Lower leg skin (tissue), 4 donors: Measurements from ENCODE around the gene CLPTM1. TPM values are rescaled to one million over a fixed set of nuclear protein-coding genes. Genes with fewer than 3 reads are reported as not detected.

ENCODE experiments used
- DNase-seq, 2 donors: peaks; one replicate each; pipeline ENCODE4 v3.0.0-alpha.2; 2019; ENCODE audit warnings: low spot score in 2 of 2
- H3K4me3 ChIP-seq: fragments of 200-600 bp; sonication (generic); 2 replicates; pipeline ENCODE4 v1.5.1; 2017; ENCODE audit warnings: mild to moderate bottlenecking, low read depth; ENCODE audit not compliant: poor library complexity, severe bottlenecking
- POLR2A ChIP-seq, 2 donors: fragments of 450-650 bp; IDR thresholded peaks; one replicate each; pipeline ENCODE4 v1.6.1; 2016 to 2017; ENCODE audit warnings: antibody characterized with exemption in 2 of 2, mild to moderate bottlenecking in 1 of 2, moderate library complexity in 1 of 2
- WGBS, 2 donors: methylation state at CpG; one replicate each; pipeline ENCODE4 v1.1.5; 2018; 5-methylcytosine and 5-hydroxymethylcytosine counted together
- intact Hi-C: fragments of 100-400 bp; cut with DNase I; formaldehyde crosslinking; loops from one replicate; pipeline ENCODE4 v1.15.0; 2023; ENCODE audit warnings: low total_unique reads
- total RNA-seq, 4 donors: library from RNA; depleted of rRNA; stranded (reverse); fragments of >200 nt; gene quantifications; one replicate each; pipeline ENCODE4 v1.1.0, GENCODE V29; 2016
- TF ChIP-seq, protein P1 (sequence below), 3 donors: fragments of 450-650 bp; IDR thresholded peaks; one replicate each; pipeline ENCODE4 v1.5.1; 2016; ENCODE audit warnings: antibody characterized with exemption in 3 of 3, mild to moderate bottlenecking in 3 of 3, moderate library complexity in 2 of 3

CLPTM1 gene
- total RNA-seq, 4 donors from 2014 or later = 78.5 to 103 (median 94.2) TPM

DNA sequence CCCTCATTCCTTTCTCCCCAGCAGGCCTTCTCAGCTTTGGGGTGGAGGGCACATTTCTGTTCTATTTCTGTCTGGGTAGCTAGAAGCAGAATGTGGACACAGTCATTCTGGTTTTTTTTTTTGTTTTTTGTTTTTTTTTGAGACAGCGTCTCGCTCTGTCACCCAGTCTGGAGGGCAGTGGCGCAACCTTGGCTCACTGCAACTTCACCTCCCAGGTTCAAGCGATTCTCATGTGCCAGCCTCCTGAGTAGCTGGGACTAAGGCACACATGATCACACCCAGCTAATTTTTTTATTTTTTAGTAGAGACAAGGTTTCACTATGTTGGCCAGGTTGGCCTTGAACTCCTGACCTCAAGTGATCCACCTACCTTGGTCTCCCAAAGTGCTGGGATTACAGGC lies 20.3 kb downstream of the CLPTM1 start:
- WGBS, 2 donors = 93 to 94% methylated on average over 4 of the region's 4 CpGs
- no peak for DNase-seq
- intact Hi-C loops = no loop called here
- H3K4me3 ChIP-seq = no peak overlapping the region
- TF ChIP-seq POLR2A (IDR thresholded peaks at IDR 0.05) = no peak
- TF ChIP-seq, protein P1, sequence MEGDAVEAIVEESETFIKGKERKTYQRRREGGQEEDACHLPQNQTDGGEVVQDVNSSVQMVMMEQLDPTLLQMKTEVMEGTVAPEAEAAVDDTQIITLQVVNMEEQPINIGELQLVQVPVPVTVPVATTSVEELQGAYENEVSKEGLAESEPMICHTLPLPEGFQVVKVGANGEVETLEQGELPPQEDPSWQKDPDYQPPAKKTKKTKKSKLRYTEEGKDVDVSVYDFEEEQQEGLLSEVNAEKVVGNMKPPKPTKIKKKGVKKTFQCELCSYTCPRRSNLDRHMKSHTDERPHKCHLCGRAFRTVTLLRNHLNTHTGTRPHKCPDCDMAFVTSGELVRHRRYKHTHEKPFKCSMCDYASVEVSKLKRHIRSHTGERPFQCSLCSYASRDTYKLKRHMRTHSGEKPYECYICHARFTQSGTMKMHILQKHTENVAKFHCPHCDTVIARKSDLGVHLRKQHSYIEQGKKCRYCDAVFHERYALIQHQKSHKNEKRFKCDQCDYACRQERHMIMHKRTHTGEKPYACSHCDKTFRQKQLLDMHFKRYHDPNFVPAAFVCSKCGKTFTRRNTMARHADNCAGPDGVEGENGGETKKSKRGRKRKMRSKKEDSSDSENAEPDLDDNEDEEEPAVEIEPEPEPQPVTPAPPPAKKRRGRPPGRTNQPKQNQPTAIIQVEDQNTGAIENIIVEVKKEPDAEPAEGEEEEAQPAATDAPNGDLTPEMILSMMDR (IDR thresholded peaks at IDR 0.05) = no peak

DNA sequence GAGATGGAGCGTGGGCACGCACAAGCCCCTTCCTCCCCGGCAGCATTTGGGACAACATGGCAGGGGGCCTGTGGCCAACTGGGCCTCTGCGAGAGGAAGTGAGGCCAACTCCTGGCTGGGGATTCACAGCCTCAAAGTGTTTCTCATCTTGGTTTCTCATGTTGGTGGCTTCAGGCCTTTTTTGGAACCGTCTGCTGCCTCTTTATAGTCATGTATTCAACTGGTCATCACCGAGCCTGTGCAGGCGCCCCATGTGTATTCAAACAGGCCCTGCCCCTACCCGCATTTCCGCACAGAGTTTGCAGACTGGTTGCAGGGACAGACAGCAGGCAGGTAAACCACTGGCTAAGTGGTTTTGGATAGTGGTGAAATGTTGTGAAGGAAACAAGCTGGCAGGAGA lies 28.8 kb downstream of the CLPTM1 start:
- WGBS, 2 donors = 80 to 82% methylated on average over 9 of the region's 9 CpGs
- no peak overlapping the region for H3K4me3 ChIP-seq
- DNase-seq = no peak
- intact Hi-C loops = no loop called here
- TF ChIP-seq, protein P1 (IDR thresholded peaks at IDR 0.05) = no peak
- no peak for TF ChIP-seq POLR2A (IDR thresholded peaks at IDR 0.05)

DNA sequence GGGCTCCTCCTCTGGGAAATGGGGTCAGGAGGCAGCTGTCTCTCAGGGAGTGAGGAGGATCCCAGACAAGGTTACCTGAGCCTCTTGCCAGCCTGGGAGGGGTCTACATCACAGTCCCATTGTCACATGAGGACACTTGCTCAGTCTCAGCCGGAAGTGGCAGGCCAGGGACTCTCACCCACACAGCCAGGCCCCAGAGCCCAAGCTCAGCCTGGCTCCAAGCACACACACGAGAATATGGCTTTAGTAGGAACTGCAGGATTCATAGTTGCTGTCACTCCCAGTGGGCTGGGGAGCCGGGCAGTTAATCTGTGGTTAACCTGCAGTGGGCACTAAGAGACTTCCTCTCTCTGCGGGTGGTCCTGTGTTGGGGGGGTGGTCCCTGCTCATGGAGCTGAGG lies 30.3 kb downstream of the CLPTM1 start:
- TF ChIP-seq, protein P1 (IDR thresholded peaks at IDR 0.05) = no peak
- TF ChIP-seq POLR2A (IDR thresholded peaks at IDR 0.05) = no peak
- no peak for DNase-seq
- no peak overlapping the region for H3K4me3 ChIP-seq
- 87 to 94% methylated on average over 3 to 4 of the region's 4 CpGs for WGBS, 2 donors
- intact Hi-C loops = no loop called here

DNA sequence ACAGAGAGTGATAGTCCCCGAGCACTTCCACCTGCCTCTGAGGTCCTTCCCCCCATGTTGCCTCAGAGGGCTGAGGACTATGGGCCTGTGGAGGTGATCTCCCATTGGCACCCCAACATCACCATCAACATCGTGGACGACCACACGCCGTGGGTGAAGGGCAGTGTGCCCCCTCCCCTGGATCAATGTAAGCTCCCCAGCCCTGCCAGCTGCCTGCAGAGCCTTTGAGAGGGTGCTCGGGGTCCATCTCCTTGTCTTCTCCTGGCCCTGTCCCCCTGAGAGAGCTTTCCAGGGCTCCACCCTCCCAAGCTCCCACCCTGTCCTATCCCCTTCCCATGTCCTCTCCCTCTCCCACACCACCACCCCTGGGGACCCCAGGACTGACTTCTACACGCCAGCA lies 31.2 kb downstream of the CLPTM1 start:
- H3K4me3 ChIP-seq = no peak overlapping the region
- 85 to 88% methylated on average over 7 of the region's 7 CpGs for WGBS, 2 donors
- TF ChIP-seq, protein P1 (IDR thresholded peaks at IDR 0.05) = no peak
- no peak for TF ChIP-seq POLR2A (IDR thresholded peaks at IDR 0.05)
- DNase-seq = no peak
- intact Hi-C loops = no loop called here

DNA sequence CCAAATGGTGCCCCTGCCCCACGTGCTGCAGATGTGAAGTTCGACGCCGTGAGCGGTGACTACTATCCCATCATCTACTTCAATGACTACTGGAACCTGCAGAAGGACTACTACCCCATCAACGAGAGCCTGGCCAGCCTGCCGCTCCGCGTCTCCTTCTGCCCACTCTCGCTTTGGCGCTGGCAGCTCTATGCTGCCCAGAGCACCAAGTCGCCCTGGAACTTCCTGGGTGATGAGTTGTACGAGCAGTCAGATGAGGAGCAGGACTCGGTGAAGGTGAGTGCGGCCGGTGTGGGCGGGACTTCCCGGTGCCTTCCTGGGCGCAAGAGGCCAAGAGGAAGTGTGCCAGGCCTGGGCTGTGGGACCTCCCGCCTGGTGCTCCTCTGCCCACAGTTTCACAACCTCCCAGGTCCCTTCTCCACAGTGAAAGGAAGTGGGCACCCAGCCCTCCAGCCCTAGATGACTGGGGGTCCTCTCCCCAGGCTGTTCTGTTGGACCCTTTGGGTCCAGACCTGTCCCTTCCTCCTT lies 32.0 kb downstream of the CLPTM1 start:
- 84 to 90% methylated on average over 20 of the region's 20 CpGs for WGBS, 2 donors
- intact Hi-C loops = no loop called here

More for the DNA sequence above, 32.0 kb downstream of the CLPTM1 start:
- TF ChIP-seq, protein P1 (IDR thresholded peaks at IDR 0.05) = no peak
- TF ChIP-seq POLR2A (IDR thresholded peaks at IDR 0.05) = no peak
- DNase-seq = no peak
- no peak overlapping the region for H3K4me3 ChIP-seq
